AG08396 (cell line): Measurements from ENCODE around the gene UBE2D4.
A peak's percentile ranks its signal among the peaks of the same experiment; 100 is the strongest.
"Not testable (repeated sequence)": the region's sequence is repeated elsewhere in the genome, so short reads cannot be mapped to it uniquely, and the experiment has no call there.

Experiments used
- DNase-seq: peaks from one replicate; pipeline ENCODE4 v3.0.0; 2012; ENCODE audit warnings: low spot score, mixed read lengths

Gene UBE2D4

DNA sequence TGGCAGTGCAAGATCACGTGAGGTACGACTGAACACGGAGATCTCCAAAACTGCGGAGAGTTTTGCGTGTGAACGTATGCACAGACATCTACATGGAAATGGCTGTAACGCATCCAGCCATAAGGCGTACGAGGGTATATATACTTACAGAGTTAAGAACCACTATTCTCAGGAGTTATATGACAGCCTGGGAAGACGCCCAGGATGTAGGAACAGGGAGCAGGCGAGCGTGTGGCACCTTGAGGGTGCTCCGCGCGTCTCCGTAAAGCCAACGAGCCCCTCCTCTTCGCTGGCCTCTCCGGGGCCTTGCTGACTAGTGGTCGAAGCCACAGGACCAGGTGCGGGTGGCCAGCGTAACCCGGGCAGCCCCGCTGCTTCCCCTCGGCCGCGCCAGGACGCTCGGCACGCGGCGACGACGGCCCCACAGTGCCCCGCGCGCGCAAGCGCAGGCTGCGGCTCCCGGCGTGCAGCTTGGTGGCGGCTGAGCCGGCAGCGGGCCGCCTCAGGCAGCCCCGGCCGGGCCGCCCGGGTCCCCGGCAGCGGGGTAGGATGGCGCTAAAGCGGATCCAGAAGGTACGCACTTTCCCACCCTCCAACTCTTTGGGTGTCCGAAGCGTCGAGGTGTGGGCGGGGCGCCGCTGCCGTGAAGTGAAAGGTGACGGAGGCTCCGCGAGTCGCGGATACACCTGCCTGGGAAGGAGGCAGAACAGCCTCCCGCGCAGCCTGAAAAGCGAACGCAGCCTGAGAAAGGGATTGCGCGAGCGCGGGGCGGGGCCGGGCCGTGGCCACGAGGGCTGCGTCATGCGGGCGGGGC, at the start of gene UBE2D4:
Gene UBE2D4 (plus strand): TSS at position 453 of the 814 bp plus-strand sequence. CDS start 97 bp downstream, at position 550.
- peak; percentile 92 for DNase-seq

- DNase-seq = no peak
Measured at GRCh38 chr7:43876976-43877745, 49.1 kb upstream of the UBE2D4 start.

DNA sequence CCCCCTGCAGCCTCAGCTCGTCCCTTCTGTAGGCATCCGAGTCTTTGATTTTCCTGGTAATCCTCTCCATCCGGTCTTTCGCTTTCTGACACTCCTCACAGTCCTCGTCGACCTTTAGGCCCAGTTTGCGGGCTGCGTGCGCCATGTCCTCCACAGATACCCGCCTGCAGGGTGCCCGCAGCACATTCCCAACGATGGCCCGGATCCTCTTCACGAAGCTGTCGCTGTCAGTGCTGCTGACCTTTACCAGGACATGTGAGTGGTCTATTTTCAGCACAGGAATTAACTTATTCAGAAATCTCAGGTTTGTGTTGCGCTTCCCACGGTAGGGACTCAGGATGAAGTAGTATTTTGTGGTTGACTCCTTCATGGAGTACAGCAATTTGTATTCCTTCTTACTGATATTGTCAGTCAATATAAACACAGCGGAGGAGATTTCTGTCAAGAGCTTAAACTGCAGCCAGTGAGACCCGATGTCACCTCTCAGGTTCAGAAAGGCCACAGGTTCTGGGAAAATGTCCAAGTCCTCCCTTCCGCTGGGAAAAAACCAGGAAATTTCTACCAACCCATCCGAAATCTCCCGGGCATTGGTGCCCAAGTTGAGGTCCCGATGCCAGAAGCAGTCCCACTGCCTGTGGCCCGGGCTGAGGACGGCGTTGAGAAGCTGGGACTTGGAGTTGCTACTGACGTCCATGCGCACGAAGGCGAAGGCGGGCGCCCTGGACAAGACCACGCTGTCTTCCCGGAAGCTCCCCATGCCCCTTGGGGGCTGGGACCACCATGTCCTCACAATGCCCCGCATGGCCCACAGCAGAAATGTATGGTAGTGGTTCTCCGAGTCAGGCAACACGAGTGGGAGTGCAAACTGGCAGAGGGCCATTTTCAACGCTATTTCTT, 48.0 kb upstream of the UBE2D4 start:
- DNase-seq = no peak

DNA sequence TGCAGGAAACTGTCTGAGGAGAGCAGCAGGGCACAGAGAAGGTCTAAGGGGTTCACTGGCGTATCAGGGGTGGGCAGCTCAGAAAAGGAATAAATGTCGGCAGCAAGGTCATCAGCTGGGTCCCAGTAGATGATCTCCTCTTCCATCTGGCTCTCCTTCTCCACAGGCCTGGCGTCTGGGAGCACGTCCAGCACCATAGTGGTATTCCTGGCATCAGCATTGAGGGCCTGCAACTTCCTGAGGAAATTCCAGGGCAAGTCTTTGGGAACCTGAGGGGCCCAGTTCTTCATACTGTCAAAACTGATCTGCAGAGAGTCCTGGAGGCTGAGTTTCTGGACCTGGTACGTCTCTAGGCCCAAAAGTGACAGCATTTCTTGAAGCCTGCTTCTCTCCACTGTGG, 47.4 kb upstream of the UBE2D4 start:
- DNase-seq = no peak

DNA sequence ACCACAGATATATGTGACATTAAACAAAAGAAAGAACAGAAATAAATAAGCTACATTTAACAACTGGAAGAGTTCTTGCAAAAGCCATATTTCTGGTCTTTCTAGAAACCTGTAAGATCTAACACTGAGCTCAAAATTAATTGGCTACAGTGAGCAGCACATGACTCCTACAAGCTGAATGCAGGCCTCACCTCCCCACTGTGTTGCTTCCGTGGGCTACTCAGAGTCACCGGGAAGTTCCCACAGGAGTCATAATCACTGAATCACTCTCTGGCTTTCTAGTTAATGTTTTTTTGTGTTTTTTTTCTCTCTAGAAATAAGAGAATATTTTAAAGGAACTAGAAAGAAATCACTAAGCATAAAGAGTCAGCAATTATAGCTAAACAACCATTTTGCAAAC, 46.8 kb upstream of the UBE2D4 start:
- DNase-seq = peak; percentile 53

GRCh38 chr7:43880596-43880995, 45.6 kb upstream of the UBE2D4 start:
- DNase-seq = no peak

DNA sequence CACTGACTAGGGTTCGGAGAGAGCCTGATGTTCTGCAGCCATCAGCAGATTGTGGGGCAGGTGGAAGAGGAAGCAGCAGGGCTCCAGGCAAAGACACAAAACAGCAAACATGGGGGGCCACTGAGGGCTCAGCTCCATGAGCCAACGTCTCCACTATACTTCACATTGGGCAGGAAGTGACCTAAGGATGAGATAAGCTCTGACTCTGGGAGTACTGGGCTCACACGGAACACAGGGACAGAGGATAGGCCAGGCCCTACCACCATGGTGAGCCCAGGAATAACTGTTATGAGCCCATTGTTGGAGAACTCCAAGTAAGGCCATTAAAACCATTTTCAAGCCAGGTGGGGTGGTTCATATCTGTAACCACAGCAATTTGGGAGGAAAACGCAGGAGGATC, 42.0 kb upstream of the UBE2D4 start:
- no peak for DNase-seq

- DNase-seq = no peak
Measured at GRCh38 chr7:43884617-43885016, 41.6 kb upstream of the UBE2D4 start.

DNA sequence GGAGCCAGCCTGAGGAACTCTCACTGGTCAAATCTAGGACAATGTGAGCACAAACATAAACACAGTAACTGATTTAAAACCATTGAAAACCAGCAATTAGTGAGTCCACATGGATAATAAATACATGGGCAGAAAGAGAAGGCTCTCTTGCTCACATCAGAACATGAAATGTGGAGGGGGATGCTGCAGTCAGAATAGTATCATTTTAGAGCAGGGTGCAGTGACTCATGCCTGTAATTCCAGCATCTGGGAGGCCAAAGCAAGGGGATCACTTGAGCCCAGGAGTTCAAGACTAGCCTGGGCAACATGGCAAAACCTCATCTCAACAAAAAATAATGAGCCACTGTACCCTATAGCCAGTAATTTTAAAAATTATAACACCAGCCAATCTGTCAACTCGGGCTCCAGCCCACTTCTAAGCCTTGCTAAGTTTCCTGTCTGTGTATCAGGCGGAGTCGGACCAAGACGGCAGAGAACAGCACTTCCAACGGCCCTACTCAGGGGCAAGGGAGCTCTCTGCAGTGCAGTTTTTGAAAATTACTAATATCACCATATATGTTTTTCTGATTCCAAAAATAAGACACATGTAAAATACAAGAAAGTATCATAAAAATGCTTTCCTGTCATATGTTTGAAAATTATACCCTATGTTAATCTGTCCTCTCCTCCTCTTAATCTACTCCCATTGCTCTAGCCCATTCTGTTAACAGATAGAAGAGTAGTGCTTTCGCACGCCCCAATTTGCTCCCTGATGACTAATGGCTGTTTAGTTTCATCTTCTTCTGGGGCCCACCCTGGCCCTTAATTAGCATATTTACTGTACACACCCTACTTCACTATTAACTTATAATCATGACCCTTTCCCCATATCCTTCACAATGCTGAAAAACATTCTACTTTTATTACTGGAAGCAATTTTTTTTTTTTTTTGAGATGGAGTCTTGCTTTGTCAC, 37.0 kb upstream of the UBE2D4 start:
- DNase-seq = no peak

DNA sequence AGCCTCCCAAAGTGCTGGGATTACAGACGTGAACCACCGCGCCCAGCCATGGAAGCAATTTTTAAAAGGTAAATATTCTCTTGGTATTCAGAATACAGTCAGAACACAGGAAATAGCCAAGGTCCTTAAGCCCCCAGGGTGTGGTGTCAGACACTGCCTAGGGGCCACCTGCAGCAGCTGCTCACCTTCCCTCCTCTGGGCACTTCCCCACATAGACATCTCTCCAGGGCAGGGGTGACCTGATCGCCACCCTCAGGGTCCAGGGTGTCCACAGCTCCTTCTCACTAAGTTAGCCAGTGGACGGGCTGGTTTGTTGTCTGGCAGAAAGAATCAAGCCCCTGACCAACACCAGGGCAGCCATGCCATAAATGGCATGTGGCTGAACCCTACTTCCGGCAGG, 35.8 kb upstream of the UBE2D4 start:
- DNase-seq = no peak

DNA sequence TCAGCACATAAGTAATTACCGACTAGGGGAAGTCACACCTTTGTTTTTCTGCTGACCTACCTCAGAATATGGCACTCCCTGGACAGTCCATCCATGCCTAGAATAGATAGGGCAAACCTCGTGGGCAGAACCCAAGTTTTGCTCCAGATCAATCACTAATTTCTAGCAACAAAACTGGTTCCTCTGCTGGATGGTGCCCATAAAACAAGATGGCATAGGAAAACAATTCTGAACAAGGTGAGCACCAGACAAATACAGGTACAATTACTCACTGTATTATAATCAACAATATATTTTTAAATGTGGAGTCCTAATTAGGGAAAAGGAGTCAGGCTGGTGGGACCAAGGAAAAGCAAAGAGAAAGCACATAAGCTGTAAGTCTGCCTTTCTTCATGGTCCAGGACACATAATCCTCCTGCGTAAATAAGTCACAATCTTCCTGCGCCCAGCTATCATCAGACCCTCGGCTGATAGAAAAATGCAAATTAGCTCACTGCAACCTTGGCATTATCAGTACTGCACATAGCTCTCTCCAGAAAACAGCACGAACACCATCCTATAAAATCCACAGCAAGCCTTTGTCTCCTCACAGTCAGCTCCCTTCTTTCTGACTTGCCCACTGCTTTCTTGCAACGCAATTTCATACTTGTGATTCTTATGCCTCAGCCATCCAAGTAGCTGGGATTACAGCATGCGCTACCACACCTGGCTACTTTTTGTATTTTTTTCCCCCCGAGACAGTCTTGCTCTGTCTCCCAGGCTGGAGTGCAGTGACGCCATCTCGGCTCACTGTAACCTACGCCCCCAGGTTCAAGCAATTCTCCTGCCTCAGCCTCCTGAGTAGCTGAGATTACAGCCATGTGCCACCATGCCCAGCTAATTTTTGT, 34.9 kb upstream of the UBE2D4 start:
- no peak for DNase-seq

- no peak for DNase-seq
Measured at GRCh38 chr7:43895847-43896415, 30.3 kb upstream of the UBE2D4 start.

DNA sequence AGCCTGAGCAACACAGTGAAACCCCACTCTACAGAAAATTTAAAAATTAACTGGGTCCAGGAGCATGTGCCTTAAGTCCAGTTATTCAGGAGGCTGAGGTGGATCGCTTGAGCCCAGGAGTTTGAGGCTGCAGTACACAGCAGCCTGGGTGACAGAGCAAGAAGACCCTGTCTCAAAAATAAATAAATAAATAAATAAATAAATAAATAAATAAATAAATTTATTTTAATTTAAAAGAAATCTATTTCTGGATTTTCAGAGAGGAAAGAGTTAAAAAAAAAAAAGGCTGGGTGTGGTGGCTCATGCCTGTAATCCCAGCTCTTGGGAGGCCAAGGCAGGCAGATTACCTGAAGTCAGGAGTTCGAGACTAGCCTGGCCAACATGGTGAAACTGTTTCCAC, 27.7 kb upstream of the UBE2D4 start:
- DNase-seq = not testable (repeated sequence)

DNA sequence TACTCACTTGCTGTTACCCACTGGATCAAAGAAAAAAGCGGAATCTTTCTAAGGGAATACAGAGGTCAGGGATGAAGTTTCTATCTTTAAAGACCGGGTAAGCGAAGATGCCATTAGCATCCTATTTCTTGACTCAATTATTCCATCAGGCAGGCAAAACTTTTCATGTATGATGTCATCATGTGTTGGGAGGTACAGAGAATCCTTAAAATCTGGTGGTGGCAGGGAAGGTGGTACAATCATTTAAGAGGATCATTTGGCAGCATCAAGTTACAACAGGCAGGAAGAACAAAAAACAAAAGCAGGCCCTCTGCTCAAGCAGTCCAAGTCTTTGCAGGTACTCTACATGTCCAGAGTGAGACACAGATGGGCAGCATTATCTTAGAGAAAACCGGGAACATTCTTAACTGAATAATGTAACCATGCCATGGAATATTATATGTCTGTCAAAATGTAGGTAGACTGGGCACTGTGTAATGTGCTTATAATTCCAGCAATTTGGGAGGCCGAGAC, 23.6 kb upstream of the UBE2D4 start:
- no peak for DNase-seq

- peak; percentile 29 for DNase-seq
Measured at GRCh38 chr7:43904533-43905208, 21.6 kb upstream of the UBE2D4 start.

GRCh38 chr7:43905209-43905946, 20.9 kb upstream of the UBE2D4 start:
- peak; percentile 60 for DNase-seq

DNA sequence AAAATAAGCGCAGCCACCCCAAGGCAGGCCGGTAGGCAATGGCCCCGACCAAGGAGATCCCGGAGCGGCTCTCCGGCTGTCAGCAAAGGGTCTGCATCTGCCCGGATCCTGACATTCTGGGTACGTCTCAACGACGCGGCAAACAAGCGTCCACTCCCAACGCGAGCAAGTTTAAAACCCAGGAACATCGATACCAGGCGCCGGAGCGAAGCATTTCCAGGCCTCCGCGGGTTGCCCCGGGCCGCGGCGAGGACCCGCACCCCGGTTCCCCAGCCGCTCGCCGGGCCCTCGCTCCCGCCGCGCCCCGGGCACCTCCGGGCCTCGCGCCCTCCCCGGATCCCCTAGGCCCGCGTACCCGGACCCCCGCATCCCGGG, 20.3 kb upstream of the UBE2D4 start:
- peak; percentile 65 for DNase-seq

DNA sequence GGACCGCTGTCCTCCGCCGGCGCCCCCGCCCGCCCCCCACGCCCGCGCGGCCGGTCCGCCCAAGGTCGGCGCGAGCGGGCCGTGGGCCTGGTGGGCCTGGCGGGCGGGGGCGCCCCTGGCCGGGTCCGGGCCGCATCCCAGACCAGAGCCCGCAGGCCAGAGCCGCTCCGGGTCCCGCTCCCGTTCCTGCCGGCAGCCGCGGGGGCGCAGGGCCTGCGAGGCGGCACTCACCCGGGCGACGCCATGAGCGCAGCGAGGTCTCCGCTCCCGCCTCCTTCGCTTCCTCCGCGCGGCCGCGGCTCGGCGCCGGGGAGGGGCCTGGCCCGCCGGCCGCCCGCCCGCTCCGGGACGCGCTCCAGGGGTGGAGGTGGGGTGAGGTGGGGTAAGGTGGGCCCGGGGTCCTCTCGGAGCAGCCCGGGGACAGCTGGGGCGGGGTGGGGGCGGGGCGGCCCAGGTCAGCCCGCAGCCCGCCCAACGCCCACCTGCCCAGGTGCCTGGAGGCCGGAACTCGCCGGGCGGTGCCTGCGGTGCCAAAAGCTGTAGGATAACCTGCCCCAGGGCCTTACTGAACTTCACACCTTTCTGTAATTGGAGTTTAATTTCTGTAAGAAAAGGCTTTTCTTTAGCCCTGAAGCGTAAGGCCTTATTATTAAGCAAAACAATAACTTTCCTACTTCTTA, 19.8 kb upstream of the UBE2D4 start, which contains the start of gene URGCP:
Gene URGCP (minus strand): TSS at position 266 of the 680 bp plus-strand sequence. CDS start 21 bp downstream, at position 245.
- DNase-seq = peak; percentile 89
